Measurements from ENCODE around the gene CPNE4.

DNA sequence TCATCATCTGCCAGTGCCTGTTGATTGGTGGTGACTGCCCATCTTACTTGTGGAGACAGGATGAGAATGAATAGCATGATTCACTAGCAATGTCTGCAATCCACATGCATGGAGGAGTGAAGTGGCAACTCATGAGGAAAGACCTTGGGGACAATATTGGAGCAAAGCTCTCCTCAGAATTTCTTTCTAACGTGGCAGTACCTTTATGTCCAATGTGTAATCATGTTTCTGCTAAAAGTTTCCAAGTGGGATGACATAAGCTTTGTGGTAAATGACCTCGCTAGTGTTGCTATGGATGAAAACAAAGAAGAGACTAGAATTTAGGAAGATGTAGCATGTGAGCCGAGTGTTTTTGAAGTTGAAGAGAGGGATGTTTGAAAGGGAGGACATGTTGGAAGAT, 117.8 kb downstream of the CPNE4 start:
- TF ChIP-seq, protein P1, sequence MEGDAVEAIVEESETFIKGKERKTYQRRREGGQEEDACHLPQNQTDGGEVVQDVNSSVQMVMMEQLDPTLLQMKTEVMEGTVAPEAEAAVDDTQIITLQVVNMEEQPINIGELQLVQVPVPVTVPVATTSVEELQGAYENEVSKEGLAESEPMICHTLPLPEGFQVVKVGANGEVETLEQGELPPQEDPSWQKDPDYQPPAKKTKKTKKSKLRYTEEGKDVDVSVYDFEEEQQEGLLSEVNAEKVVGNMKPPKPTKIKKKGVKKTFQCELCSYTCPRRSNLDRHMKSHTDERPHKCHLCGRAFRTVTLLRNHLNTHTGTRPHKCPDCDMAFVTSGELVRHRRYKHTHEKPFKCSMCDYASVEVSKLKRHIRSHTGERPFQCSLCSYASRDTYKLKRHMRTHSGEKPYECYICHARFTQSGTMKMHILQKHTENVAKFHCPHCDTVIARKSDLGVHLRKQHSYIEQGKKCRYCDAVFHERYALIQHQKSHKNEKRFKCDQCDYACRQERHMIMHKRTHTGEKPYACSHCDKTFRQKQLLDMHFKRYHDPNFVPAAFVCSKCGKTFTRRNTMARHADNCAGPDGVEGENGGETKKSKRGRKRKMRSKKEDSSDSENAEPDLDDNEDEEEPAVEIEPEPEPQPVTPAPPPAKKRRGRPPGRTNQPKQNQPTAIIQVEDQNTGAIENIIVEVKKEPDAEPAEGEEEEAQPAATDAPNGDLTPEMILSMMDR (IDR thresholded peaks at IDR 0.05; ENCODE audit: low read length) = no peak
- no peak for TF ChIP-seq EZH2phosphoT487 (IDR thresholded peaks at IDR 0.05; ENCODE audit: low read length)
- TF ChIP-seq EZH2 (optimal IDR thresholded peaks at IDR 0.05; ENCODE audit: low read depth, low read length) = no peak
